ENCODE measurements around the gene PARP8. TPM values are rescaled to one million over a fixed set of nuclear protein-coding genes. Genes with fewer than 3 reads are reported as not detected.

Gene PARP8
- total and polyA plus RNA-seq, 2 of the 4 experiments (the other 2 are of a cell fraction): 6.9 to 8.2 TPM

DNA sequence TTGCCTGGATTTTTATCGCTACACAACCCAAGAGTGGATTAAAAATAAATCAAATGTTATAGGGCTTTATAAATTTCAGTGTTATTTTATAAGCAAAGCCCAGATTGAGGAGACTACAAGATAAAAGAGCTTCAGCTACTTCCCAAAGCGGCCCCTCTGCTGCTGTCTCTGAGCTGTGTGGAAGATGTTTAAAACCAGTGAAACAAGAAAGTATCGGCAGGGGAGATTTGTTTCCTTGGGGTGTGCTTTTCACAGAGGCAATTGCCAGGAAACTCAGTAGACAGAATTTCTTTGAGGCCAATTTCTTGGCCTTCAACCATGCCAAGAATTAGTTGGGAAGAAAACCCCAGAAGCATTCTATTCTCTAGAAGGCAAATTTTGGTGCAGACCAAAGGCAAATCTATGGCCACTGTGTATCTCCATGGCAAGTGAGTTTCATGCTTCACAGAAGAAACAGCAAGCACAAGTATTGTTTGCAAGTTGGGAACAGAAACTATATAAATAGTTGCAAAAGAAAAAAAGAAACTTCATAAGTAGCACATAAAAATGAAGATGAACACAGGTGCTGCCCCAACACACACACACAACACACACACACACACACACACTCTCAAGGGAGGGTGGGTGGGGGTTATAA is 197.2 kb downstream of the PARP8 start:
- Histone ChIP-seq H3K27me3 (ENCODE audit: control insufficient read depth, insufficient read depth, low read length) (no peaks in the 10 kb centered on the region), H4K8ac (ENCODE audit: low read depth in 2 of 2, low read length in 2 of 2) (no peak overlapping the region), H3K9me1 (ENCODE audit: insufficient read depth, low read length) (no peaks in the 10 kb centered on the region), H4K5ac (ENCODE audit: low read depth, low read length) (no peak overlapping the region), H3K9me3 (ENCODE audit: control insufficient read depth, insufficient read depth, low read length) (no peaks in the 10 kb centered on the region), H2BK15ac (ENCODE audit: low read depth, low read length) (no peak overlapping the region), H3K4me3 (ENCODE audit: insufficient read depth, low read depth, low read length) (no peak overlapping the region), H2BK120ac (ENCODE audit: low read depth, low read length) (no peak overlapping the region), H2AFZ (replicated peaks; ENCODE audit: low read length, poor library complexity) (no peak overlapping the region), H2AK5ac (ENCODE audit: low read depth, low read length) (no peak overlapping the region), H3K4me2 (ENCODE audit: low read depth, low read length) (no peak overlapping the region), H3K27ac (ENCODE audit: insufficient read depth, low read length) (no peak overlapping the region), H4K91ac (ENCODE audit: insufficient read depth, low read depth, low read length) (no peak overlapping the region), H3K36me3 (ENCODE audit: control insufficient read depth, insufficient read depth, low read length) (no peaks in the 10 kb centered on the region), H3K9ac (ENCODE audit: low read depth, low read length) (no peak overlapping the region), H4K20me1 (ENCODE audit: insufficient read depth, low read length) (no peaks in the 10 kb centered on the region), H2AK9ac (replicated peaks; ENCODE audit: low read depth, low read length, poor library complexity) (no peak overlapping the region), H3K79me1 (ENCODE audit: low read depth in 1 of 2, low read length in 2 of 2) (no peaks in the 10 kb centered on the region), H3K4me1 (ENCODE audit: control insufficient read depth, insufficient read depth, low read length) (no peaks in the 10 kb centered on the region), H2BK5ac (ENCODE audit: low read depth, low read length, poor library complexity, severe bottlenecking) (no peak overlapping the region), H3K14ac (replicated peaks; ENCODE audit: low read depth, low read length) (no peak overlapping the region), H3K4ac (ENCODE audit: low read depth, low read length) (no peak overlapping the region), H3K23ac (ENCODE audit: low read depth, low read length) (no peak overlapping the region), H3K18ac (ENCODE audit: low read depth, low read length) (no peak overlapping the region), H3K56ac (ENCODE audit: extremely low read depth, insufficient read depth, low read length) (no peak overlapping the region), H2BK20ac (ENCODE audit: low read depth, low read length) (no peak overlapping the region)
- in situ Hi-C loops (cut with MboI; ENCODE audit: low sequenced_read_pairs) (no loop called here), intact Hi-C loops (cut with micrococcal nuclease) (no loop called here), dilution Hi-C loops (cut with HindIII; ENCODE audit: low sequenced_read_pairs, unreplicated experiment) (no loop called here)
- no peak for DNase-seq
- CTCF ChIA-PET: no interaction called here
- no peak for TF ChIP-seq RCOR1 (IDR thresholded peaks at IDR 0.05; ENCODE audit: insufficient replicate concordance, low read length)
- BruUV-seq (replicated peaks): no TSS peak
- POLR2A ChIA-PET (ENCODE audit: unreplicated experiment): no interaction called here
- WGBS, 2 experiments (ENCODE audit: extremely low coverage in 2 of 2, insufficient read length in 1 of 2): no CpG with 5 or more reads among the region's 3 CpGs
- no peak for ATAC-seq (ENCODE audit: low read depth)

All from IMR-90 (cell line).